Stimulated activated memory B cell treated with anti-CD40 and anti-IgM and Interleukin-4, amounts not matched to agents 10 μg/mL and 1 μg/mL and 100 μg/mL, for 72 hours (primary cell): ENCODE data around the gene MVK.

ENCODE experiments used
- ATAC-seq: fragments of 150-1000 bp; cut with Tn5 transposase; 2 replicates; pipeline ENCODE4 v1.10.0; 2021
- H3K27ac Mint-ChIP-seq: one replicate; pipeline ENCODE4 v1.8.0; 2022; ENCODE audit warnings: mild to moderate bottlenecking, mixed read lengths
- H3K27me3 Mint-ChIP-seq: one replicate; pipeline ENCODE4 v1.8.0; 2022; ENCODE audit warnings: mixed read lengths
- H3K36me3 Mint-ChIP-seq: one replicate; pipeline ENCODE4 v1.8.0; 2022; ENCODE audit warnings: mixed read lengths
- H3K4me1 Mint-ChIP-seq: one replicate; pipeline ENCODE4 v1.8.0; 2022; ENCODE audit warnings: mixed read lengths
- H3K4me3 Mint-ChIP-seq: one replicate; pipeline ENCODE4 v1.8.0; 2022; ENCODE audit warnings: mild to moderate bottlenecking, moderate library complexity, mixed read lengths
- H3K9me3 Mint-ChIP-seq: one replicate; pipeline ENCODE4 v1.8.0; 2022; ENCODE audit warnings: mixed read lengths

Gene MVK

DNA sequence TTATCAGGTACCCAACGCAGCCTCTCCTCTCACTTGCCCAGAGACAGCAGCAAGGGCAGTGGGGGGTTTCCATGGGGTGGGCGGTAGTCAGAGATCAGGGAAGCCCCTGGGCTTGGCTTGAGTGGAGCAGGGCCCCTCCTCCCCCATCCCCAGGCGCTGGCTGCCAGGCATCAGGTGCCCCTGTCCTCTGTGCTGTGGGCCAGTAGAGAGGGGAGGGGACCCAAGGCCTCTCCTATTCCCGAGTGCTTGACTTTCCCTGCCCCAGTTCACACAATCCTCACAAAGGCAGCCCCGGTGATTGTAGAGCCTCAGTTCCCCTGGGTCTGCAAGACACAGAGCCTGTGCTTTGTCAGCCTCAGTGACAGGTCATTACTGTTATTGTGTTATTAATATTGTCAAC, 57.7 kb downstream of the MVK start:
- Mint-ChIP-seq H3K27ac (no peak overlapping the region), H3K27me3 (peaks cover 47% of the 10 kb centered on the region), H3K4me3 (no peak overlapping the region), H3K9me3 (peaks cover 13% of the 10 kb centered on the region), H3K4me1 (no peaks in the 10 kb centered on the region), H3K36me3 (no peaks in the 10 kb centered on the region)
- ATAC-seq: no peak

DNA sequence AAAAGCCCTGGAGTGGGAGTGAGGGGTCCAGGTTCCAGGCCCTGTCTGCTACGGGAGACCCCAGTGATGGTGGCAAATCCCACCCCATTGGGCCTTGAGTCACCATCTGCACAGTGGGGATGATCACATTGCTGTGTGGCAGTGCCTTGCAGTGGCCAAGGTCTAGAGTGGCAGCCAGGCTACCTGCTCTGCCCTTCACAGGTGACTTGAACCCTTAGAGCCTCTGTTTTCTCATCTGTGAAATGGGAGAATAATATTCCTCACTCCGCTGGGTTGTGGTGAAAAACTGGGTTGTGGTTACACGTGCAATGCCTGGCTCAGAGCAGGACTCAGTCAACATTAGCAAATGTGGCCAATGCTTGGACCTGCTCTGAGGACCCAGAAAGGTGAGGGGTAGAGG, 58.2 kb downstream of the MVK start:
- H3K4me3 Mint-ChIP-seq: no peak overlapping the region
- no peak overlapping the region for H3K27ac Mint-ChIP-seq
- H3K9me3 Mint-ChIP-seq: peaks cover 13% of the 10 kb centered on the region
- no peaks in the 10 kb centered on the region for H3K4me1 Mint-ChIP-seq
- H3K27me3 Mint-ChIP-seq: peaks cover 43% of the 10 kb centered on the region
- H3K36me3 Mint-ChIP-seq: no peaks in the 10 kb centered on the region
- ATAC-seq: no peak

GRCh38 chr12:109632342-109632741, 58.7 kb downstream of the MVK start:
- Mint-ChIP-seq H3K4me3 (no peak overlapping the region), H3K27me3 (peaks cover 37% of the 10 kb centered on the region), H3K4me1 (no peaks in the 10 kb centered on the region), H3K27ac (no peak overlapping the region), H3K36me3 (no peaks in the 10 kb centered on the region), H3K9me3 (peaks cover 13% of the 10 kb centered on the region)
- ATAC-seq: no peak

DNA sequence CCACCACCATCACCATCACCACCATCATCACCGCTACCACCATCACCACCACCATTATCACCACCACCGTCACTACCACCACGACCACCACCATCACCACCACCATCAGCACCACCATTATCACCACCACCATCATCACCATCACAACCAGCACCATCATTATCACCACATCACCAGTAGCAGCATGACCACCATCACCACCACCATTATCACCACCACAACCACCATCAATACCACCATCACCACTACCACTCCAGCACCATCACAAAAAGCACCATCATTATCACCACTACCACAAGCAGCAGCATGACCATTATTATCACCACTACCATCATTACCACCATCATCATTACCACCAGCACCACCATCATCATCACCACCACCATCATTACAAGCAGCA, 62.1 kb downstream of the MVK start:
- Mint-ChIP-seq H3K4me1 (no peaks in the 10 kb centered on the region), H3K27ac (no peak overlapping the region), H3K4me3 (no peak overlapping the region), H3K36me3 (no peaks in the 10 kb centered on the region), H3K9me3 (peaks cover 13% of the 10 kb centered on the region), H3K27me3 (peaks cover 3% of the 10 kb centered on the region)
- ATAC-seq: no peak

GRCh38 chr12:109637348-109637747, 63.8 kb downstream of the MVK start:
- no peak overlapping the region for H3K4me3 Mint-ChIP-seq
- H3K36me3 Mint-ChIP-seq: no peaks in the 10 kb centered on the region
- ATAC-seq: no peak
- peaks cover 13% of the 10 kb centered on the region for H3K9me3 Mint-ChIP-seq
- H3K27me3 Mint-ChIP-seq: no peaks in the 10 kb centered on the region
- no peaks in the 10 kb centered on the region for H3K4me1 Mint-ChIP-seq
- no peak overlapping the region for H3K27ac Mint-ChIP-seq

DNA sequence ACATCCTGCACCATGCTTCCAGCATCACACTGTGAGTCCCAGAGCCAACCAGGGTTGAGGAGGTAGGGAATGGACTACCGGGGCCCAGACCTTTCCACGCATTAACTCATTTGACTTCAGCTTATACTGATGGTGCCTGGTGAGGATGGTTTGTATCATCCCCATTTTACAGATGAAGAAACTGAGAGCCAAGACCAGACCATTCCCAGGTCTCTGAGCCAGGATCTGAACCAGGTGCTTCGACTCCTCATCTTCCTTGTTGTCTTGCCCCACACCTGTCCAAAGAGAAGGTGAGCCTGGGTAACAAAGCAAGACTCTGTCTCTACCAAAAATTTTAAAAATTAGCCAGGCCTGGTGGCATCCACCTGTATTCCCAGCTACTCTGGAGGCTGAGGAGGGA, 64.4 kb downstream of the MVK start:
- no peak overlapping the region for H3K27ac Mint-ChIP-seq
- no peak overlapping the region for H3K4me3 Mint-ChIP-seq
- no peak for ATAC-seq
- no peaks in the 10 kb centered on the region for H3K27me3 Mint-ChIP-seq
- H3K4me1 Mint-ChIP-seq: no peaks in the 10 kb centered on the region
- peaks cover 13% of the 10 kb centered on the region for H3K9me3 Mint-ChIP-seq
- H3K36me3 Mint-ChIP-seq: no peaks in the 10 kb centered on the region

GRCh38 chr12:109638735-109639134, 65.1 kb downstream of the MVK start:
- no peak for ATAC-seq
- H3K4me3 Mint-ChIP-seq: no peak overlapping the region
- peaks cover 12% of the 10 kb centered on the region for H3K9me3 Mint-ChIP-seq
- no peaks in the 10 kb centered on the region for H3K27me3 Mint-ChIP-seq
- H3K4me1 Mint-ChIP-seq: no peaks in the 10 kb centered on the region
- no peaks in the 10 kb centered on the region for H3K36me3 Mint-ChIP-seq
- no peak overlapping the region for H3K27ac Mint-ChIP-seq

DNA sequence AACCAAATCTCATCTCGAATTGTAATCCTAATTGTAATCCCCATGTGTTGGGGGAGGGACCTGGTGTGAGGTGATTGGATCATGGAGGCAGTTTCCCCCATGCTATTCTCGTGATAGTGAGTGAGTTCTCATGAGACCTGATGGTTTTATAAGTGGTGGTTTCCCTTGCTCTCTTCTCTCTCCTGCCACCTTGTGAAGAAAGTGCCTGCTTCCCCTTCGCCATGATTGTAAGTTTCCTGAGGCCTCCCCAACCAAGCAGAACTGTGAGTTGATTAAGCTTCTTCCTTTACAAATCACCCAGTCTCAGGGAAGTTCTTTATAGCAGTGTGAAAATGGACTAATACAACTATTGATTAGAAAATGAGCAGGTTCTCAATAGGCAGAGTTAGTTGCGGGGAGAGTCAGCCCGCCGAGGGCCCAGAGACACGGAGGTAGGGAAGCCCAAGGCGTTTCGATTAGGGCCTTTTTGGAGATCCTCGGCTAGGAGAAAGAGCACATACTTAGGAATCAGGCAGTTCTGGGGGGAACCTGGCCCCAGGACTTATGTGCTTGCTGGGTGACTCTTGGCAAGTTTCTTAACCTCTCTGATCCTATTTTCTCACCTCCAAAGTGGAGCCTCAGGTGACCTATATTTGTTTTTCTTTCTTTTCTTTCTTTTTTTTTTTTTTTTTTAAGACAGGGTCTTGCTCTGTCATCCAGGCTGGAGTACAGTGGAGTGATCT, 65.7 kb downstream of the MVK start:
- no peak overlapping the region for H3K4me3 Mint-ChIP-seq
- no peak for ATAC-seq
- no peaks in the 10 kb centered on the region for H3K27me3 Mint-ChIP-seq
- H3K36me3 Mint-ChIP-seq: no peaks in the 10 kb centered on the region
- no peak overlapping the region for H3K27ac Mint-ChIP-seq
- H3K4me1 Mint-ChIP-seq: no peaks in the 10 kb centered on the region
- peaks cover 6% of the 10 kb centered on the region for H3K9me3 Mint-ChIP-seq

DNA sequence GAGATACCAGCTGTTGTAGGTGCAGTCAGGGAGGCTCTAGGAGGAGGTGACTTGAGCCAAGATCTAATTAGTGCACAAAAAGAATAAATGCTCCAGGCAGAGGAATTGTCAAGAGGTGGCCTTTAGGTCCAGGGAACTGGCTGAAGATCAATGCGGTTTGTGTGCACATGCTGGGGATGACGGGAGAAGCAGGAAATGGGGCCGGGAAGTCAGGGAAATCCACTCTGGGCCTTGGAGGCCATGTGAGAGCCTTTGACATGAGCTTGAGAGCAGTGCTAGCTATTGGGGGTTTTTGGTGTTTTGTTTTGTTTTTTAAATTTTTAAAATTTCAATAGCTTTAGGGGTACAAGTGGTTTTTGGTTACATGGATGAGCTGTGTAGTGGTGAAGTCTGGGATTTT, 67.4 kb downstream of the MVK start:
- peaks cover 12% of the 10 kb centered on the region for H3K27me3 Mint-ChIP-seq
- H3K36me3 Mint-ChIP-seq: no peaks in the 10 kb centered on the region
- no peak overlapping the region for H3K4me3 Mint-ChIP-seq
- no peaks in the 10 kb centered on the region for H3K9me3 Mint-ChIP-seq
- no peak for ATAC-seq
- H3K27ac Mint-ChIP-seq: no peak overlapping the region
- no peaks in the 10 kb centered on the region for H3K4me1 Mint-ChIP-seq

DNA sequence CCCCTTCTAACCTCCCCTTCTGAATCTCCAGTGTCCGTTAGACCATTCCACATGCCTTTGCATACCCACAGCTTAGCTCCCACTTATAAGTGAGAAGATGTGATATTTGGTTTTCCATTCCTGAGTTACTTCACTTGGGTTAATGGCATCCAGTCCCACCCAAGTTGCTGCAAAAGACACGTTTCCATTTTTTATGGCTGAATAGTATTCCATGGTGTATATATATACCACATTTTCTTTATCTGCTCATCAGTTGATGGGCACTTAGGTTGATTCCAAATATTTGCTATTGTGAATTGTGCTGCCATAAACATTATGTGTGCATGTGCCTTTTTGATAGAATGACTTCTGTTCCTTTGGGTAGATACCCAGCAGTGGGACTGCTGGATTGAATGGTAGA, 67.8 kb downstream of the MVK start:
- Mint-ChIP-seq H3K4me1 (no peaks in the 10 kb centered on the region), H3K4me3 (no peak overlapping the region), H3K36me3 (no peaks in the 10 kb centered on the region), H3K9me3 (no peaks in the 10 kb centered on the region), H3K27ac (no peak overlapping the region), H3K27me3 (peaks cover 16% of the 10 kb centered on the region)
- ATAC-seq: no peak

GRCh38 chr12:109642506-109643132, 69.0 kb downstream of the MVK start:
- no peaks in the 10 kb centered on the region for H3K9me3 Mint-ChIP-seq
- H3K36me3 Mint-ChIP-seq: no peaks in the 10 kb centered on the region
- no peak overlapping the region for H3K4me3 Mint-ChIP-seq
- no peak overlapping the region for H3K27ac Mint-ChIP-seq
- no peak for ATAC-seq
- peaks cover 26% of the 10 kb centered on the region for H3K27me3 Mint-ChIP-seq
- H3K4me1 Mint-ChIP-seq: no peaks in the 10 kb centered on the region

DNA sequence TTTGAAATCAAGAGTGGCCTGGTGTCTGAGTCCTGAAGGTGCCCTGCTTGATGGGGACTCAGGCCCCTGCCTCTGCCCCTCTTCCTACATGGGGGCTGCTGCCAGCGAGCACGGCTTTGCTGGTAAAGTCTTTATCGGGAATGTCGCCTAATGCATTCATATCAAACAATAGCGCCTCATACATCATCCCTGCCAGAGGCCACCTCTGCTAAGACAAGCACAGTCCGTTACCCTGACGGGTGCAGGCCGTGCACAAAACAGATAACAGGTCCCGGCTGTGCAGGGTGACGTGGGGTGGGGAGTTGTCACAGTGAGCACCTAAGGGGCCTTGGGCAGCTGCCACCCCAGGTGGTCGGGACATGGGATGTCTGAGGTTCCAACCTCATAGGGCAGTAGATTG, 71.6 kb downstream of the MVK start:
- Mint-ChIP-seq H3K27ac (no peak overlapping the region), H3K9me3 (no peaks in the 10 kb centered on the region), H3K36me3 (no peaks in the 10 kb centered on the region), H3K4me3 (no peak overlapping the region), H3K27me3 (peaks cover 50% of the 10 kb centered on the region), H3K4me1 (no peaks in the 10 kb centered on the region)
- no peak for ATAC-seq

GRCh38 chr12:109645708-109646107, 72.1 kb downstream of the MVK start:
- no peak for ATAC-seq
- Mint-ChIP-seq H3K27me3 (peaks cover 55% of the 10 kb centered on the region), H3K36me3 (no peaks in the 10 kb centered on the region), H3K4me3 (no peak overlapping the region), H3K9me3 (no peaks in the 10 kb centered on the region), H3K4me1 (no peaks in the 10 kb centered on the region), H3K27ac (no peak overlapping the region)
